Bronchial epithelial cell (primary cell): ENCODE data around the gene CFAP20DC. TPM values are rescaled to one million over a fixed set of nuclear protein-coding genes. Genes with fewer than 3 reads are reported as not detected.
"Not testable (repeated sequence)": the region's sequence is repeated elsewhere in the genome, so short reads cannot be mapped to it uniquely, and the experiment has no call there.

Source experiments
- DNase-seq: peaks from one replicate; pipeline ENCODE4 v3.0.0-alpha.2; 2010; ENCODE audit warnings: low read depth
- FAIRE-seq: peaks from 2 replicates; lab custom pipeline; 2011; peaks lifted over from hg19 to GRCh38; lab: Jason Lieb, UNC
- H3K27me3 ChIP-seq: 2 replicates; pipeline ENCODE4 v1.5.1; 2011; ENCODE audit warnings: low read length; ENCODE audit not compliant: control insufficient read depth, insufficient read depth
- H3K36me3 ChIP-seq: 2 replicates; pipeline ENCODE4 v1.5.1; 2011; ENCODE audit warnings: low read length; ENCODE audit not compliant: control insufficient read depth, insufficient read depth
- H3K4me3 ChIP-seq: 2 replicates; pipeline ENCODE4 v1.5.1; 2011; ENCODE audit warnings: mild to moderate bottlenecking, low read depth, low read length, control low read depth
- CTCF ChIP-seq: IDR thresholded peaks from 2 replicates; pipeline ENCODE4 v1.5.1; 2011; ENCODE audit warnings: mild to moderate bottlenecking, moderate library complexity, low read length, control low read depth, inconsistent platforms; ENCODE audit not compliant: insufficient read depth, severe bottlenecking
- total RNA-seq: library from RNA; depleted of rRNA; stranded (reverse); fragments of >200 nt; gene quantifications from 2 replicates; pipeline ENCODE4 v1.2.1, GENCODE V29; 2014

Gene CFAP20DC
- 6.7 and 6.8 TPM in 2 replicates for total RNA-seq

GRCh38 chr3:59049671-59050331 is at the start of gene CFAP20DC:
CFAP20DC (minus strand) TSS chr3:59050025; CDS start chr3:59049631, 394 bp downstream.
- H3K36me3 ChIP-seq: no peaks in the 10 kb centered on the region
- TF ChIP-seq CTCF: no peak
- H3K4me3 ChIP-seq: peak within 1 kb of the TSS; percentile 68
- DNase-seq (peak; percentile 92), FAIRE-seq (peak; percentile 60)
- H3K27me3 ChIP-seq: no peaks in the 10 kb centered on the region

- FAIRE-seq, H3K4me3 ChIP-seq, H3K27me3 ChIP-seq, H3K36me3 ChIP-seq: not testable (repeated sequence)
- peak; percentile 18 for DNase-seq
Observed at GRCh38 chr3:59098516-59098915, 48.7 kb upstream of the CFAP20DC start.

GRCh38 chr3:59094446-59094845 is 44.6 kb upstream of the CFAP20DC start:
- FAIRE-seq: no peak
- TF ChIP-seq CTCF: no peak

GRCh38 chr3:59093521-59093920 is 43.7 kb upstream of the CFAP20DC start:
- Histone ChIP-seq H3K4me3 (no peak overlapping the region), H3K27me3 (no peaks in the 10 kb centered on the region), H3K36me3 (no peaks in the 10 kb centered on the region)
- no peak for DNase-seq
- FAIRE-seq: no peak
- no peak for TF ChIP-seq CTCF

More at GRCh38 chr3:59094446-59094845, 44.6 kb upstream of the CFAP20DC start:
- Histone ChIP-seq H3K27me3 (no peaks in the 10 kb centered on the region), H3K4me3 (no peak overlapping the region), H3K36me3 (no peaks in the 10 kb centered on the region)
- DNase-seq: no peak

GRCh38 chr3:59088761-59089160 is 38.9 kb upstream of the CFAP20DC start:
- H3K36me3 ChIP-seq: no peaks in the 10 kb centered on the region
- H3K27me3 ChIP-seq: no peaks in the 10 kb centered on the region
- TF ChIP-seq CTCF: no peak
- no peak for FAIRE-seq
- no peak for DNase-seq
- no peak overlapping the region for H3K4me3 ChIP-seq

- DNase-seq: peak; percentile 50
- Histone ChIP-seq H3K36me3 (no peaks in the 10 kb centered on the region), H3K27me3 (no peaks in the 10 kb centered on the region), H3K4me3 (no peak overlapping the region)
- no peak for FAIRE-seq
- TF ChIP-seq CTCF: no peak
Observed at GRCh38 chr3:59085976-59086375, 36.2 kb upstream of the CFAP20DC start.
